Activated CD4-positive, alpha-beta T cell treated with anti-CD3 and anti-CD28 coated beads, Interleukin-2, Interleukin-6, amounts not matched to agents 100 ng/mL and 50 ng/mL, durations not matched to agents 16 hours and 8 hours (primary cell): ENCODE measurements around the gene ACVR1.
"Not testable (repeated sequence)": the region's sequence is repeated elsewhere in the genome, so short reads cannot be mapped to it uniquely, and the experiment has no call there.

Source experiments
- DNase-seq: peaks from one replicate; pipeline ENCODE4 v3.0.0-alpha.2; 2020

ACVR1 gene

GRCh38 chr2:157893611-157894010 is 17.5 kb upstream of the ACVR1 start:
- no peak for DNase-seq

- no peak for DNase-seq
Observed at GRCh38 chr2:157891643-157892041, 15.5 kb upstream of the ACVR1 start.

- DNase-seq = no peak
Observed at GRCh38 chr2:157890969-157891642, 15.0 kb upstream of the ACVR1 start.

GRCh38 chr2:157887946-157888345 is 11.8 kb upstream of the ACVR1 start:
- DNase-seq = no peak

GRCh38 chr2:157884533-157884932 is 8.4 kb upstream of the ACVR1 start:
- not testable (repeated sequence) for DNase-seq

- DNase-seq = no peak
Observed at GRCh38 chr2:157880927-157881326, 4.8 kb upstream of the ACVR1 start.

- DNase-seq = no peak
Observed at GRCh38 chr2:157877761-157878400, 1.8 kb upstream of the ACVR1 start.

GRCh38 chr2:157876786-157877138 is 632 bp upstream of the ACVR1 start:
- DNase-seq = no peak

- DNase-seq = peak; percentile 58
Observed at GRCh38 chr2:157875641-157876065, 477 bp downstream of the ACVR1 start.

- DNase-seq = peak; percentile 29
Observed at GRCh38 chr2:157874997-157875640, 1.0 kb downstream of the ACVR1 start.

- no peak for DNase-seq
Observed at GRCh38 chr2:157874348-157874747, 1.8 kb downstream of the ACVR1 start.

- DNase-seq = no peak
Observed at GRCh38 chr2:157872791-157873190, 3.3 kb downstream of the ACVR1 start.

GRCh38 chr2:157871415-157871814 is 4.7 kb downstream of the ACVR1 start:
- DNase-seq = no peak

GRCh38 chr2:157868993-157869392 is 7.1 kb downstream of the ACVR1 start:
- DNase-seq = no peak

GRCh38 chr2:157867703-157868102 is 8.4 kb downstream of the ACVR1 start:
- no peak for DNase-seq

- DNase-seq = no peak
Observed at GRCh38 chr2:157866666-157867642, 9.2 kb downstream of the ACVR1 start.

GRCh38 chr2:157866202-157866601 is 9.9 kb downstream of the ACVR1 start:
- no peak for DNase-seq

- DNase-seq = peak; percentile 63
Observed at GRCh38 chr2:157864857-157865430, 11.2 kb downstream of the ACVR1 start.

GRCh38 chr2:157858846-157859245 is 17.3 kb downstream of the ACVR1 start:
- DNase-seq = no peak

GRCh38 chr2:157857881-157858280 is 18.2 kb downstream of the ACVR1 start:
- DNase-seq = no peak

GRCh38 chr2:157856187-157856515 is 20.0 kb downstream of the ACVR1 start:
- DNase-seq = no peak

GRCh38 chr2:157853820-157854219 is 22.3 kb downstream of the ACVR1 start:
- DNase-seq = no peak

- DNase-seq = no peak
Observed at GRCh38 chr2:157853211-157853610, 22.9 kb downstream of the ACVR1 start.
